GM12892 (cell line): ENCODE measurements around the gene NEGR1.

Experiments used
- DNase-seq: peaks from one replicate; pipeline ENCODE4 v3.0.0; 2011; ENCODE audit not compliant: insufficient read length
- FAIRE-seq: peaks from 2 replicates; lab custom pipeline; 2011; peaks lifted over from hg19 to GRCh38; lab: Jason Lieb, UNC
- POLR2A ChIP-seq: IDR thresholded peaks from 2 replicates; pipeline ENCODE4 v1.6.1; 2011; ENCODE audit warnings: low read depth, low read length, control low read depth
- POLR2AphosphoS5 ChIP-seq: IDR thresholded peaks from 2 replicates; pipeline ENCODE4 v1.6.1; 2011; ENCODE audit warnings: low read depth, low read length, control low read depth
- TAF1 ChIP-seq: IDR thresholded peaks from 2 replicates; pipeline ENCODE4 v1.6.1; 2011; ENCODE audit warnings: low read depth, mild to moderate bottlenecking, control low read depth, low read length, borderline replicate concordance

Gene NEGR1

GRCh38 chr1:71857862-71858261 is 424.5 kb downstream of the NEGR1 start:
- FAIRE-seq, result no peak
- TF ChIP-seq TAF1 (no peak), POLR2A (no peak), POLR2AphosphoS5 (no peak)
- no peak for DNase-seq

DNA sequence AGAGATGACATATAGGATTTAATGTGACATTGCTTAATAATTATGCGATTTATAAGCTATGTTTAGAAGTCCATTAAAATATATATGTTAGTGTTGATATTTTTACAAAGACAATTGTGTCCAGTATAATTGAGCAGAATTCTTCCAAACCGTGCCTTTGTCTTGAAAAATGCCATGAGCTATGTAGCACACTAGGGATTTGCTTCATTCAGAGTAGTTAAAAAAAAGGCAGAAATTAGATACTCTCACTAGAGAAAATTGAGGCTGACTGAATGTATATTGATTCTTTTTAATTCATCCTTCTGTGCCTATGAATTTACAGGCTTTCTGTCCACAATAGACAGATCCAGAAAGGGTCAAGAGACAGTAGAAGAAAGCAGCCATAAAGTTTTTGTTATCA is 429.0 kb downstream of the NEGR1 start:
- FAIRE-seq (no peak), DNase-seq (no peak)
- no peak for TF ChIP-seq POLR2AphosphoS5
- TF ChIP-seq TAF1, result no peak
- TF ChIP-seq POLR2A, result no peak

DNA sequence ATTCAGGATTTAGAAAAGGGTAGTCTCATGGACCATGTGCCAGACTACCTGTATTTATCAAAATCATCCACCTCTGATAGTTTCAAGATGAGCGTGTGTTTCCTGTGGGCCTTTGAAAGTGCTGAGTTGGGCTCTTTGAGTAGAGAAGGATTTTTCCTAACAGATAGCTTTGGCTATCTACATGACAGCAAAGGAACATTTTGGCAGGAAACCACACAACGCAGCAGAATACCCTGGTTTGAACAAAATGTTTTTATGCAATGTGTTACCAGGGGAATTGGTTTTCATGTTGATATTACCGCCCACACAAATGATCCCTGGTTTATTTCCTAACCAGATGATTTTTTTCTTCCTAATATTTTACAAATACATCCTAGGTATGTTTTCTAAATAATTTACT is 431.4 kb downstream of the NEGR1 start:
- FAIRE-seq (no peak), DNase-seq (no peak)
- TF ChIP-seq TAF1 (no peak), POLR2AphosphoS5 (no peak), POLR2A (no peak)

GRCh38 chr1:71850515-71850914 is 431.8 kb downstream of the NEGR1 start:
- DNase-seq, result no peak
- TF ChIP-seq POLR2AphosphoS5 (no peak), TAF1 (no peak), POLR2A (no peak)
- FAIRE-seq, result no peak

DNA sequence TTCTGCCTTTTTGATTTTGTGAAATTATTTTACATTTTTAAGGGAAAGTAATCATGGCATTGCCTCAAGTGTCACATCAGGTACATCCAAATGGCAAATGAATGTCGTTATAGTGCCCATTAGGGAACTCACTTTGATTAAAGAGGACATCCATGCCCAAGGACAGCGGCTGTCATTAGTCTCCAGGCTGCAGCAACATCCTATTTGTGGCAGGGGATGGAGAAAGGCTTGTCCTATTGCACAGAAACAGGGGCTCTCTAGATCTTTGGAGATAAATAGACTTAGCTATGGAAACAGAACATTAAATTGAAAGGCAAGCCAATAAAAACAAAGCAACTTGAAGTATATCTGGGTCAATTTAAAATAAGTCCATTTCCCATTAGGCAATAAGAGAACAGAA is 439.3 kb downstream of the NEGR1 start:
- DNase-seq (no peak), FAIRE-seq (no peak)
- TF ChIP-seq POLR2AphosphoS5 (no peak), POLR2A (no peak), TAF1 (no peak)

GRCh38 chr1:71839876-71840275 is 442.5 kb downstream of the NEGR1 start:
- FAIRE-seq (no peak), DNase-seq (no peak)
- TF ChIP-seq POLR2A, result no peak
- TF ChIP-seq TAF1, result no peak
- TF ChIP-seq POLR2AphosphoS5, result no peak

GRCh38 chr1:71836904-71837303 is 445.4 kb downstream of the NEGR1 start:
- TF ChIP-seq POLR2AphosphoS5 (no peak), POLR2A (no peak), TAF1 (no peak)
- no peak for DNase-seq
- FAIRE-seq, result no peak

DNA sequence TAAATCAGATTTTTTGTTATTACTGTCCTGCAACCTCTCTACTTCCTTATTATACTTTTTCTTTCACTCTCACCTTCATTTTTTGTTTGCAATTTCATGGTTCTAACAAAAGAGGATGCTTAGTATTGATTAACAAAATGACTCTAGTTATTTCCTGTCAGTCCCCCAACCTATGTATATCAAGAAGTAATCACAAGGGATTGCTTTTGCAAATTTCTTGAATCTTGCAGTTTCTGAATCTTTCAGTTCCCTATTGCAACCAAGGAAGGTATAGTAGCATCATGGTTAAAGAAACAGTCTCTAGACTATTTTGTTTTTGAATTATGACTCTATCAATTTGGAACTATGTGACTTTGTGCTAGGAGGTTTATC is 446.9 kb downstream of the NEGR1 start:
- FAIRE-seq, result no peak
- TF ChIP-seq POLR2AphosphoS5 (no peak), TAF1 (no peak), POLR2A (no peak)
- DNase-seq, result no peak

- no peak for TF ChIP-seq TAF1
- no peak for TF ChIP-seq POLR2A
- no peak for TF ChIP-seq POLR2AphosphoS5
- FAIRE-seq (no peak), DNase-seq (no peak)
Observed at GRCh38 chr1:71834601-71835441, 447.5 kb downstream of the NEGR1 start.

GRCh38 chr1:71831646-71832045 is 450.7 kb downstream of the NEGR1 start:
- FAIRE-seq (no peak), DNase-seq (no peak)
- no peak for TF ChIP-seq TAF1
- TF ChIP-seq POLR2AphosphoS5, result no peak
- TF ChIP-seq POLR2A, result no peak

- DNase-seq (no peak), FAIRE-seq (no peak)
- TF ChIP-seq POLR2AphosphoS5, result no peak
- TF ChIP-seq POLR2A, result no peak
- no peak for TF ChIP-seq TAF1
Observed at GRCh38 chr1:71829346-71829745, 453.0 kb downstream of the NEGR1 start.

DNA sequence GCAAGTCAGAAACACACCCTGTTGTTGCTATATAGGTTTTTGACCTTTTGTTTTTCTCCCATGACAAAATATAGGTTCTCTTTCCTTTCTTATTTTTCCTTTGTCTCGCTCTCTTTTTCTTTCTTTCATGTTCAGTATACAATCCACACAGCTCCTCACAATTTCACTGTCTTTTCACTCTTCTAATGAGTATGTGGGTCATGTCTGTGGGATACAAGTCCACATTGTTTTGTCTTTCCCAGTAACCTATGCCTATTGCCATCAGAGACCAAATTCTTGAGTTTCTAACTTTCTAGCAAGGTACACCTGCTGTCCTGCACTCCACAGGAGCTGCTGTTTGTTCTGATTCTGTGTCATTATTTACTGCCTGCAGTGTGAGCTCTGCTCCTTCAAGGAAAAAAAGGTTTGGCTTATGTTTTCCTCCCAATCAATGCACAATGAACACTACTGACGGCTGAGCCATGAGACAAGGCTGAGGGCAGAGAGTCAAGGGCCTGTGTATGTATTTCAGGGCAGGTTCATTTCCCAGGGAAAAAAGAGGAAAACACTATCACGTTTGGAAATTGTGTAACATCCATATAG is 453.8 kb downstream of the NEGR1 start:
- no peak for TF ChIP-seq POLR2AphosphoS5
- DNase-seq (no peak), FAIRE-seq (no peak)
